ENCODE data around the gene KCND2. TPM values are rescaled to one million over a fixed set of nuclear protein-coding genes. Genes with fewer than 3 reads are reported as not detected.

Gene KCND2
- total and polyA plus RNA-seq, 2 of the 8 experiments (the other 6 are each of a cell fraction or from before 2014, with no cell fraction given): 4.6 to 7.7 TPM

DNA sequence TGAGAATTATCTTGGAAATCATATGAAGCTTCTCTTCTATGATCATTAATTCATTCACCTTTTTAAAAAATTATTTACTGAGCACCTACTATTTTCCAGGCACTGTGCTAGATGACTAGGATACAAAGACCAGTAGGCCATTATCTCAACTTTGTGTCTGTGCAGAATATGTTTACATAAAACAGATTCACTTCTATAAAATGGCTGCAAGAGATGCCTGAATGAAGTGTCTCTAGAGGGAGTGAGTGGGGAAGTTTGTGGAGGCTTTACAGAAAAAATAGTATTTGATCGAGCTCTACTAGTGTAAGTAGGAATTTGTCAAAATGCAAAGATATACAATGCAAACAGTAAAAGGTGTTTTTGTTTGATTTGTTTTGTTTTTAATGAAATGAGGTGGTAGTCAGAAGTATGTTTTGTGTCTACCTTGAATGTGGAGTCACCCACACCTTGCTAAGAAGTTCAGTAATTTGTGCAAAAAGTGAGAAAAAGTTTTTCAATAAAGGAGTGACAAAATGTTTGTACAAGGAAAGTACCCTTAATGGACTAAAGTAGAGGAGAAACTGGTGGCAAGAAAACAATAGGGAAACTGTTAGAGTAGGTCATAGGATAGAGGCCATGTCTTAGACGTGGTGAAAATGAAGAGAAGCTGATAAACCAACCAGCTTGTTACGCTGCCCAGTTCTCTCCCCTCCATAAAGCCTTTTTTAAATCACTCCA lies 125.5 kb downstream of the KCND2 start (continued):
- TF ChIP-seq CTCF (IDR thresholded peaks at IDR 0.05; ENCODE audit: control extremely low read depth in 1 of 3, insufficient read depth in 1 of 3, low read depth in 1 of 3, low read length in 3 of 3) (no peak), CTBP2 (IDR thresholded peaks at IDR 0.05; ENCODE audit: borderline replicate concordance, insufficient read depth, insufficient read length, low read length) (no peak), JUND (IDR thresholded peaks at IDR 0.05; ENCODE audit: low read length) (no peak)
